ENCODE data around the gene TOR4A.

Gene TOR4A

DNA sequence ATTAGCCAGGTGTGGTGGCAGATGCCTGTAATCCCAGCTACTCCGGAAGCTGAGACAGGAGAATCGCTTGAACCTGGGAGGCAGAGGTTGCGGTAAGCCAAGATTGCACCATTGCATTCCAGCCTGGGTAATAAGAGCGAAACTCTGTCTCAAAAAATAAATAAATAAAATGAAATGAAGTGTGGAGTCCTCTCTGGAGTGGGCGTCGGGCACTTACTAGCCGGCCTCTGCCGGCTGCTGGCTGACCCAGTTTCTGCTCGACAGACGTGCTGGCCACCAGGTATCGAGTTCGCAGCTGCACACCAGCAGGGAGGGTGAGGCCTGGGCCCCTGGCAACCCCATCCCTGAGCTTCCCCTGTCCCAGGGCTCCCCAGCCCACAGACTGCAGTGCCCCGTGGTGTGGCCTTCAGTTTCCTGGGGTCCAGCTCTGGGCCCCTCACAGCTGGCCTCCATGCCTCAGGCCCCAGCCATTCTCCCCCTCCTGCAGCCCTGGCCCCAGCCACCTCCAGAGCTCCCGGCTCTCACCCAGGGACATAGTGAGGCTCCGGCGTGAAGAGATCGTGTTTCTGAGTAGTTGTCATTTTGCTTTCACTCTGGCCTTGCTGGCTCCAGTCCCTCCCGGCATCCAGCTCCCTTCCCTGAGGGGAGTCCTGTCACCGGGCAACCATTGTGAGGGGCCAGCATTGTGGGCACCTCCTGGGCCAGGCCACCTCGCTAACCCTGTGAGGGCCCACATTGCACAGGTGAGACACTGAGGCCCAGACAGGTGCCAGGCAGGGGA, 30.2 kb upstream of the TOR4A start:
- ChIA-PET CTCF (interaction anchor here (0.5 to 1.0 kb wide), 2 partner anchors 30 to 162 kb away, joined by 3 to 5 read pairs; partner anchors contain the start of gene TOR4A), POLR2A (ENCODE audit: low non-redundant PET) (no interaction called here)
- peak overlapping the region; percentile 11; the same call in 1 of the 2 replicates for H3K27ac ChIP-seq
- TF ChIP-seq, protein P1, sequence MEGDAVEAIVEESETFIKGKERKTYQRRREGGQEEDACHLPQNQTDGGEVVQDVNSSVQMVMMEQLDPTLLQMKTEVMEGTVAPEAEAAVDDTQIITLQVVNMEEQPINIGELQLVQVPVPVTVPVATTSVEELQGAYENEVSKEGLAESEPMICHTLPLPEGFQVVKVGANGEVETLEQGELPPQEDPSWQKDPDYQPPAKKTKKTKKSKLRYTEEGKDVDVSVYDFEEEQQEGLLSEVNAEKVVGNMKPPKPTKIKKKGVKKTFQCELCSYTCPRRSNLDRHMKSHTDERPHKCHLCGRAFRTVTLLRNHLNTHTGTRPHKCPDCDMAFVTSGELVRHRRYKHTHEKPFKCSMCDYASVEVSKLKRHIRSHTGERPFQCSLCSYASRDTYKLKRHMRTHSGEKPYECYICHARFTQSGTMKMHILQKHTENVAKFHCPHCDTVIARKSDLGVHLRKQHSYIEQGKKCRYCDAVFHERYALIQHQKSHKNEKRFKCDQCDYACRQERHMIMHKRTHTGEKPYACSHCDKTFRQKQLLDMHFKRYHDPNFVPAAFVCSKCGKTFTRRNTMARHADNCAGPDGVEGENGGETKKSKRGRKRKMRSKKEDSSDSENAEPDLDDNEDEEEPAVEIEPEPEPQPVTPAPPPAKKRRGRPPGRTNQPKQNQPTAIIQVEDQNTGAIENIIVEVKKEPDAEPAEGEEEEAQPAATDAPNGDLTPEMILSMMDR (conservative IDR thresholded peaks at IDR 0.05; ENCODE audit: low read depth), result no peak
- DNase-seq (ENCODE audit: low spot score), result no peak

DNA sequence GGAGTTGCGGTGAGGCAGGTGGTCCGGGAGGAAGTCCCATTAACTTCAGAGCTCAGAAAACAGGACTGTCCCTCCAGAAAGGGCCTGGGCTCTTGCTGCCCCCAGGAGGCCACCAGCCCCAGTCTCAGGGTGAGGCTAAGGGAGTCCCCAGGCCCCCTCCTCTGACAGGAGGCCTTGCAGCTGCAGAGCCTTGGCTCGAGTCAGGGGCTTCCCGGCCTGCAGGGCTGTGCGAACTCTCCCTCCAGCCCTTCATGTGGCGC, 29.7 kb upstream of the TOR4A start:
- TF ChIP-seq, protein P1 (conservative IDR thresholded peaks at IDR 0.05; ENCODE audit: low read depth), result no peak
- ChIA-PET POLR2A (ENCODE audit: low non-redundant PET) (no interaction called here), CTCF (interaction anchor here (1.0 kb wide), 1 partner anchor 29 kb away, joined by 3 read pairs; the partner anchor contains the start of gene TOR4A)
- no peak overlapping the region for H3K27ac ChIP-seq
- no peak for DNase-seq (ENCODE audit: low spot score)

DNA sequence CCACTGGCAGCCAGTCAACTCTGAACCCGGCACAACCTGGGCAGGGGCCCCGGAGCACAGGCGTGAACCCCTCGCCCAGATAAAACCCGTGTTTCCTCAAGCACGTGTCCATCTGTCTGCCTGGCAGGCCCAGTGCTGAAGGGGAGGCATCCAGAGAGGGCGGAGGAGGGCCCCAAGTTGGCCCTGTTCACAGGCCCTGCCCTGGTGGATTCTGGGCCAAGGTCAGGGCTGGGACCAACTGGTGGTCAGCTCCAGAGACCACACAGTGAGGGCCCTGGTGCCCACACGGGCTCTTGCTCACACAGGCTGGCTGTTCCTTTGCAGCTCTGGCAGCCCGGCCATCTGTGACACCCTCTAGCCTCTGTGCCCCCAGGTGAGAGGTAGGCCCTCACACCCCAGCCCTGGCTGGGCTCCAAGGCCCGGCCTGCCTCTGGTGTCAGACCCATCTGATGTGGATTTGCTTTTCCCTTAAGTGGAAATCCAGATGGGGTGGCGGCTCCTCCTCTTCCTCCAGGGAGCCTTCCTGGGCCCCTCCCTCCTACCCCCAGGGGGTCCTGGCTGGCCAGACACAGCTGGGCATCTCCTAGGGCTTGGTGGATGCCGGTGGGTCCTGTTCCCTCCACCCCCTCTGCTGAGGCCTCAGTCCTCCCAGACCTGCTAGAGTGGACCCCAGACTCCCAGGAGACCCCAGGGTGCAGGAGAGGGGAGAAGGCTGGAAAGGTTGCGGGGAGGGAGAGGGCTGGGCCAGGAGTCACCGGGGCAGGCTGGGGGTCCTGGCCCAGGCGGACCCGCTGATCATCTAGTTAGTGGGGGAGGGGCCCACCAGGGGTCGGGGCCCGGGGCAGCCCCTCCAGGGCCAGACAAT, 27.0 kb upstream of the TOR4A start:
- no peak for DNase-seq (ENCODE audit: low spot score)
- POLR2A ChIA-PET (ENCODE audit: low non-redundant PET), result no interaction called here
- H3K27ac ChIP-seq, result peak overlapping the region; percentile 12
- CTCF ChIA-PET, result interaction anchor here (1.6 kb wide), 1 partner anchor 14 kb away, joined by 5 read pairs; no protein-coding TSS in a partner anchor
- TF ChIP-seq, protein P1 (conservative IDR thresholded peaks at IDR 0.05; ENCODE audit: low read depth), result no peak

DNA sequence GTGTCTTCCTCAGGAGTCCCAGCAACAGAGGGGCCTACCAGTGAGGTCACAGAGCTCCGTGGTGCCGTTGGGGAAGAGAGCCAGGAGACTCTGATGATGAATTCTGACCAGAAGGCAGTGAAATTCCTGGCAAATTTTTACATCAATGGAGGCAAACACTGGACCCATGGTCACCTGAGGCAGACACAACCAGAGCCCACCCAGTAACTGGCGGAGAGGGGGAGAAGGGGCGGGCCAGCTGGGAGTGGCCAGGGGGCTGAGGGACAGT, 26.4 kb upstream of the TOR4A start, which contains the start of gene STPG3:
TSS of gene STPG3 (plus strand) at position 93 of the 268 bp plus-strand sequence. CDS start at position 94, 1 bp downstream.
- CTCF ChIA-PET, result no interaction called here
- peak within 1 kb of the TSS; percentile 12 for H3K27ac ChIP-seq
- POLR2A ChIA-PET (ENCODE audit: low non-redundant PET), result no interaction called here

DNA sequence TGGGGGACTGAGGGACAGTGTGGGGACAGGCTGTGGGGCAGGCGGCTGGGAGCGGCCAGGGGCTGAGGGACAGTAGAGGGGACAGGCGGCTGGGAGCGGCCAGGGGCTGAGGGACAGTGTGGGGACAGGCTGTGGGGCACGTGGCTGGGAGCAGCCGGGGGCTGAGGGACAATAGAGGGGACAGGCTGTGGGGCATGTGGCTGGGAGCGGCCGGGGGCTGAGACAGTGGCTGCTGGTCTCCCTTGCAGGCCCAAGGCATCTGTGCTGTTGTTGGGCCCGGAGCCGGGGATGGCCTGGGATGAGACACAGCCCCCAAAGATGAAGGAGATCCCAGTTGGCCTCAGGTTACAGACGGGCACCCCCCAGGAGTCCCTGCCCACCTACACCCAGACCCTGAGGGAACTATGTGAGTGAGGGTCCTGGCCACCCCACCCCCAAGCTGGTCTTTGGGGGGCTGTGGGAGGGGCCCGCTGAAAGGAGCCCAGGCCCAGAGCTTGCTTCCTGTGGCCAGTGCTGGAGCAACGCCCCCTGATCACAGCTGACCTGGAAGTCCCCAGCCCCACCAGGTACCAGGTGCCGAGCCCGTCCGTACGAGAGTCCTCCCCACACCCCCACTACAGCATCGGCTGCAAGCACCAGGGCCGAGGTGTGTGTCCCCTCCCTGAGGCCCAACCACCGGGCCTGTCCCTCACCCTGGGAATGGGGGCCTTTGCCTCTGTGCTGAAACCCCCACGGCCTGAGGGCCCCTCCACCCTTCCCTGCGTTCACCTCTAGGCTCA, 25.8 kb upstream of the TOR4A start:
- TF ChIP-seq, protein P1 (conservative IDR thresholded peaks at IDR 0.05; ENCODE audit: low read depth), result no peak
- H3K27ac ChIP-seq, result peak overlapping the region; percentile 12
- ChIA-PET POLR2A (ENCODE audit: low non-redundant PET) (interaction anchor here (0.6 to 1.0 kb wide), 2 partner anchors 7 to 22 kb away, joined by 3 to 7 read pairs; no protein-coding TSS in a partner anchor), CTCF (interaction anchor here (0.5 to 0.6 kb wide), 2 partner anchors 43 to 45 kb away, joined by 4 to 11 read pairs; no protein-coding TSS in a partner anchor)
- DNase-seq (ENCODE audit: low spot score), result no peak

More for the DNA sequence above, 26.4 kb upstream of the TOR4A start, which contains the start of gene STPG3:
- DNase-seq (ENCODE audit: low spot score), result no peak
- TF ChIP-seq, protein P1 (conservative IDR thresholded peaks at IDR 0.05; ENCODE audit: low read depth), result no peak

Data from RWPE1 (cell line).